Hematopoietic multipotent progenitor cell treated with erythropoietin and hydrocortisone succinate and interleukin-3 and kit ligand, for 17 days (in vitro differentiated cells): ENCODE measurements around the gene ZNF521.

ENCODE experiments used
- DNase-seq: peaks from one replicate; pipeline ENCODE4 v3.0.0-alpha.2; 2015; ENCODE audit warnings: low spot score

ZNF521 gene

GRCh38 chr18:25125680-25126079 lies 226.3 kb downstream of the ZNF521 start:
- DNase-seq, result no peak

DNA sequence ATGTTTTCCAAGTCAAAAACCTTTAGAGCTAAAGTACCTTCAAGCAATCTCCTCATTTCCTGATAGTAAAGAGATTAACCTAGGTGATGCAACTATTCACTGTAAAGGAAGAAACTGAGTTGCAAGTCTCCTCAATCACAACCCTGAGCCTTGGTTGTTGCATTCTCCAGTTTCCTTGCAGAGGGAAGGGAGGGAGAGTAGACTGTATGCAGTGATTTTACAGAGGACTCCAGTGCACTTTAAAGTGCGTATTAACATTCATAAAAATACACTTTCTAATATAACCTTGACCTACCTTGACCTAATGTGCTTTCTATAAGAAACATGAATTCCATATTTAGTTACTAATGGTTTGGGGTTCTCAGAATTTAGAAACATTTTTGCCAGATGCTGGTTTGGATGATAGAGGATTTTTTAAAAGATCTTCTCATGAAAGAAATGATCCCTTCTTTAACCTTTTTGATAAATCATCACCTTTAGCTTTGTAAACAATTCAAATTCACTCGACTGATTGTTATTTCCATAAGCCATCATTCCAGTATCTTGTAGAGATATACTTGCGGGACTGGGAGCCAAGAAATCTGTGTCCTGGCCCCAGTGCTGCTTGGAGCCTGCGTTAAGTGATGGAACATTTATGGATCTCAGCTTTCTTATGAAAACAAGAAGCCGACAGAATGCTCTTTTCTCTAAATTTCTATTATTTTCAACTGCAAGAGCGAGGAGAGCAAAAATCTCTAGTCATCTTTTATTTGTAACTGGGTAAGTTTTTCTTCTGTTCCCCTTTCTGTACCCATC lies 228.3 kb downstream of the ZNF521 start:
- DNase-seq, result no peak

GRCh38 chr18:25121442-25121841 lies 230.5 kb downstream of the ZNF521 start:
- DNase-seq, result no peak

GRCh38 chr18:25113566-25113965 lies 238.4 kb downstream of the ZNF521 start:
- DNase-seq, result no peak

DNA sequence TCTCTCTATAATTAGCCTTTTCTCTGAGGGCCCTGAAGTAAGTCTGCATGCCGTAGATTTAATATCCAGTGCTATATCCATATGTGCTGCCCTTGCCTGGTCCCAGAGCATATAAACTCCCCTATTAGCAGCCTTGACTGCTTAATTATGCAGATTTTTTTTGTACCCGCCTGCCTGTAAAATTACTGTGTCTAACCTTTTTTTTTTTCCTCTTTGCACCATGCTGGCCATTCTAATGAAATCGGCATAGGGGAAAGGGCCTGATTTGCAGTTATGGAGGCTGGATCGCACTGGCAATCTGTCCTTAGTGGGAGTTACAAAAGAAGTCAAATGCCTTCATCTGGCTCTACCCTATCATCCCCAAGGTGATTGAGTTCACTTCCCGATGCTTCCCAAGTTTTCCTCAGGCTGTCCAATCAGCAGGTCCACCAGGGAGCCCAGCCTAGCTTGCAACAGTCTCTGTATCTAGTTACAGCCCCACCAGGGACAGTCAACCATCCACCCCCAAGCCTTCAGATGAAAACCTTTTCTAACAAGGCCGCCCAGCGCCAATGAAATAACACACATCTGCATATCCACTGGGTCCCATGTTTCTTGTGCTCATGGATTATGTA lies 239.0 kb downstream of the ZNF521 start:
- no peak for DNase-seq

DNA sequence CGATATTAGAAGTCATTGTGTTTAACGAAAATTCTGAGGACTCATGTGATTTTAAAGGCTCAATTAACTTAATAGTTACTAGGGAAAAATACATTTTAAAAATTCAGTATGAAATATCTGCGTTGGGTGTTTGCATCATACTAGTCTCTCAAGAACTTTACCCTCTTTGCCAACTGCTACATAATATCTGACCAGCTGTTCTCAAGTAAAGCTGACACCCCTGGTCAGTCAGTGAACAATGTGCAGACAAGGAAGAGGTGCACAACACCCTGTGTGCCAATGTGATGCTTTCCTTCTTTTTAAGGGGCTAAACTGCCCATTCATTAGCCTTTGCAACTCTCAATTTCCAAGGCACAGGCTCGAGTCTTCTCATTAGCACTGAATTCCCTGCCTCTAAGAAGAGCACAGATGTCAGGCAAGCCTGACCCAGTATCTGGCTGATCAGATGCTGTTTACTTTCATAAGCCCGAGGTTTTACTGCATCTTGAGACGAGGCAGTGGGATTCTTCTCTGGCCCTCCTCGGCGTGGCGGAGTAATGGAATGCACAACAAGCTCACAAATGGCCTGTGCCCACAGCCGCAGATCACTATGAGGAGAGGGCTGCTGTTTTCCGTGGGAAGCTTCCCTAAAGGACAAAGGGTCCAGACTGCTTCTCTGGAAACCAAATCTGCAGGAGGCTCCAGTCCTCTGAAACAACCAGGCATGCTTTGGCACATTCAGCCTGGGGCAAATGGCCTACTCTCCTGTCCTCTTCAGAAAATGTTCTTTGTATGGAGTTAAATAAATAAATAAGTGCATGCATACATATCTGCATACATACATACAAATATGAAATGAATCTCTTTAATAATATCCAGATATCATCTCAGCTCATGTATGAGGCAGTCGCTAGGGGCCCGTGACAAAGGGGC lies 240.3 kb downstream of the ZNF521 start:
- DNase-seq, result no peak

DNA sequence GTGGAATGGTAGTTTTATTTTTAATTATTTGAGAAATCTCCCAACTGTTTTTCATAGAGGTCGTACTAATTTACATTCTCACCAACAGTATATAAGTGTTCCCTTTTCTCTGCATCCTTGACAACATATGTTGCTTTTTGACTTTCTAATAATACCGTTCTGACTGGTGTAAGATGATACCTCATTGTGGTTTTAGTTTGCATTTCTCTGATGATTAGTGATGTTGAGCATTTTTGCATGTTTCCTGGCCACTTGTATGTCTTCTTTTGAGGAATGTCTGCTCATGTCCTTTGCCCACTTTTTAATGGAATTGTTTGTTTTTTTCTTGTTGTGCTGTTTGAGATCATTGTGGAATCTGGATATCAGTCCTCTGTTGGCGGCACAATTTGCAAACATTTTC lies 242.5 kb downstream of the ZNF521 start:
- DNase-seq, result no peak

DNA sequence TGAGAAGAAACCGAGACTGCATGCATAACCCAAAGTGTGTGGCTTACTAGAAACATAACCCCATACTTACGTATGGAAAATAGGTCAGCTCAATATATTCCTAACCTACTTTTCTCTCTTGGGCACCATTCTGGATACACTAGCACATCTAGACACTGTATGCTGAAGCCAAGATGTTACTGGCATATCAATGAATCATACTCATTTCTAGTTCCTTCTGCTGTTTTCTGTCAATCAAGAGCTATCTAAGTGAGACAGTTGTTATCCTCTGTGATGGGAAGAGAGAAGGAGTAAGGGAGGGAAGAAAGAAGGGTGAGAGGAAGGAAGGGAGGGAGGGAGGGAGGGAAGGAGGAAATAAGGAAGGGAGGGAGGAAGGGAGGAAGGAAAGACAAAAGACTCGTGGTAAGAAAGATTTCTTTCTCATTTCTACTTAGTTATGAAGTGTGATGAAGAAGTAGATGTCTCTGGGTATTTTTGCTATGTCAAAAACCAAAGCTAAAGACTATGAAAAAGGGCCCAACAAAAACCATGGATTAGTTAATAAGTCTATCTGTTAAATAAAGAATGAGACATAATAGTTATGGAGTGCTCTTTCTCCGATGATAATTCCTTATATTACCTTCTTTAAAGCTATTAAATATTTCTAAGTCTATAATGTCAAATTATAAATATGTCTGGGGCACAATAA lies 248.4 kb downstream of the ZNF521 start:
- no peak for DNase-seq

DNA sequence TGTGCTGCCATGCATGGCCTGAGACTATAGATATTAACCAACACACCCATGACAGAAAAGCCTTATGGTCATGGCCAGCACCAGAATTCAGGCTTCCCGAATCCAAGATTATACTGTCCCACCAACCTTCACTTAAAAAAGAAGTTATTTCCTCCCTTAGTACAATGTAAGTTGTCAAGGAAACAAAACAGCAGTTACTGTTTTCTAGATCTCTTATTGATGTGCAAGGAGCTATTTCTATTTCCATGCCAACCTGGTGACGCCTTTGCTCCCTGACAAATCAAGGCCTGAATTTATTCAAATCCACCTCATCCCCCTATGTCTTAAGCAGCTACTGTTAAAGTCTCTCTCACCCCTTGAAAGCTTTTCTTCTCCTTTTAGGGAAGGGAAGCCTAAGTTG lies 249.3 kb downstream of the ZNF521 start:
- DNase-seq, result no peak

DNA sequence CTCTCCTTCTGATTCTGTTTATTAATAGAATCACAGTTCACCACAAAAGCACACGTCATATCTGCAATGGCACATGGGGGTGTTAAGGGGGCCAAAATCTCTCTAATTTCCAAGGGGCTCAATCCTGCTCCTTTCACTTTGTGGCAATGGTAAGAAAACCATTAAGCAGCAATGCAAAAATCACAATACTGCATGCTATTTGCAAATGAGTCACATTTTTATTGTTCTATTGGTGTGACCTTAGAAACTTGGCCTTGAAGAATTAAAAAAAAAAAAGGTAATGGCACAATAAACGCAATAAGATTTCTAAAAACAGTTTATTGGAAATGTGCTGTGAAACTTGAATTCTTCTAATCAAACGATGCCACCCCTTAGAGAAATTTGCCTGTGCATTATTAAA lies 251.5 kb downstream of the ZNF521 start:
- no peak for DNase-seq

DNA sequence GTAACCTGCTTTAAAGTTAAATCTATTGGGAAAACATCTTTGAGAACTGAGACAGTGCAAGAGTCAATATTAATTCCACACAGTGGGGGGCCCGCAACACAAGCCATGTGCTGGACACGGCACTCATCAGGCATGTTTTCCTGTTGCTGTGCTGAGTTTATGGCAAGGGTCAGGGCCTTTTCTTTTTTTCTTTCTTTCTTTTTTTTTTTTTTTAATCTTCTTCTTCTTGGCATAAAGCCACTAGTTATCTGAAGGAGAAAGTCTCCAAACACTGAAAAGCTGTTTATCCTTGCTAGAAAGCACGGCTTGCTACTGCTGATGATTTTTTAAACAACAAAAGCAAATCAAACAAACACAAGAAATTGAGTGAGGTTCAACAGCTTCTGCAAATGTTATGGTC lies 252.1 kb downstream of the ZNF521 start:
- no peak for DNase-seq

DNA sequence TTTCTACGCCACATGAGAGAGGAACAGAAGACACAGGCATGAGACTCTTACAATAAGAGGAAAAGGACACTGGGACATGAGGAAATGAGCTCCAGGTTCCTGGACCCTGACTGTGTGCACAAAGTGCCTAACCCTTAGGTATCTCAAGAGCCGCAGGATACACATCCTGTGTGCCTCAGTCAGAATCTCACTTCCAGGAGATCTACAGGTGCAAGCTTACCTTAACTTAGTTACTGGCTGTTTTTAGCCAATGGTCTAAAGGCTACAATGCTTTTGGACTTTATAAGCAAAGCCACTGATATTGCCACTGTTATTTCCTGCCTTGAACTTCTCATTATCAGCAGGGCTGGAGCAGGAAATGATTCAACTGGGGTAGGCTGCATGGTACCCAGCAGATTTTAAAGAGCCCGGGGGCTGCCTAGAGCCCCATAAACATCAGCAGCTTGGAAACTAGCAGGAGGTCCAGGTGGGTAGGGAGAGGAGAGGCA lies 254.4 kb downstream of the ZNF521 start:
- no peak for DNase-seq

- DNase-seq, result no peak
Measured at GRCh38 chr18:25097057-25097456, 254.9 kb downstream of the ZNF521 start.

DNA sequence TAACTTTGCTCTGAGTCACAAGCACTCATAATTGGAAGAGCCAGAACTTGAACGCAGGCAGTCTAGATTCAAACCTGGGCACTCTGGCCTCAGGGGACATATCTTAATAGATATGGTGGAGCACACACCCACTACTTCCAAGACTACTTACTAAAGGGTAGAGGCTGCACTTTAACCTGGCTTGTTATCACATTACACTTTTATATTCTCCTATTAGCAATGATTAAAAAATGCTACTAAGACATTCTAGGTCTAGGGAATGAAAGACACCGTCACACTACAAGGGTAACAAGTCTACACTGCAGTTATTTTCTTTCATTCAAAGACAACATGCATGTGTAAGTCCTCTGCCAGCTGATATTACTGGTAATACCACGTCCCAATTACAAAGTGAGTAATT lies 258.8 kb downstream of the ZNF521 start:
- no peak for DNase-seq

DNA sequence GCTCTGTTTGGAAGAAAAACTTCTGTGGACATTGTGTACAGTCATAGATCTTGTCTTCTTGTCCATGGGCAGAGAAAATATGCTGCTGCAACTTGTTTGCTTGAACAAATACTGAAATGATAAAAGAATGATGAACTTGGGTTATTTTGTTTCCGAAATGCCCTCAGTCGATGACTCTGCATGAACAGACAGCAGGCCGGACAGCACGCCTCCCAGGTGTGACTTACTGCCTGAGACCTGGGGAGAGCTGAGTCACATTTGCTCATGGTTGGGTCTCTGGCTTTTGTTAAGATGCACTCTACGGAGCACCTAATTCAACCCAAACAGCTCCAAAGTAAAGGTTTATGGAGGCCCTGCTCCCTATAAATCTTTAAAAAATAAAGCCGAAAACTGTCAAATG lies 262.5 kb downstream of the ZNF521 start:
- no peak for DNase-seq

DNA sequence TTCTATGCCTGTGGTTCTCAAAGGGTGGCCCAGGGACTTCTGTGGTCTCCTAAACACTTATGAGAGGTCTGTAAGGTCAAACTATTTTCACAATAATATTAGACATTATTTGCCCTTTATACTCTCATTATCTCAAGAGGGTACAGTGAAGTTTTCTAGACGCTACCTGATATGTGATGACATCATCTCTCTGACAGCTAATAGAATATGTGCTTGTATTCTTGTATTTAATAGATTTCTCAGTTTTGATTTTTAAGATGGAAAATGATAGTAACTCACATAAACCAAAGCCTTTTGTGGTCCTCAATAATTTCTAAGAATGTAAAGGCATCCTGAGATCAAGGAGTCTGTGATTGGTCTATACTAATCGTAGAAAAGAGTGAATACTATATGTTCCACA lies 265.1 kb downstream of the ZNF521 start:
- DNase-seq, result no peak

DNA sequence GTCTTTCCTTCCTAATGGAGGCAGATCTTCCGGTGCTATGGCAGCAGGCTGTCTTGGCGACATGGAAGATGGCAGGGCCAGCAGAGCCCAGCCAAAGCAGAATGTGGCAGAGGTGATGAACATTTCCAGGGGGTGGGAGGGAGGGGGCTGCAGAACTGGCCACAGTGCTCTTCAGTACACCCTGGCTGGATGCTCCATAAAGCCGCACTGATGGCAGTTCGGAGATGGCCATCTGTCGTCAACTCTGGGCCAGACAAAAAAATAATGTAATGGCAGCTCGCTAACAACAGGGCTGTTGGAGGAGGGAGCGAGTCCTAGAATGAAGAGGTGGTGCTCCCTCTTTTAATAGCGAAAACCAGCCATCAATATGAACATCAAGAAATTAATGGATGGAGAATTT lies 271.0 kb downstream of the ZNF521 start:
- DNase-seq, result no peak

GRCh38 chr18:25080211-25080610 lies 271.8 kb downstream of the ZNF521 start:
- no peak for DNase-seq

GRCh38 chr18:25077944-25078723 lies 273.8 kb downstream of the ZNF521 start:
- no peak for DNase-seq

DNA sequence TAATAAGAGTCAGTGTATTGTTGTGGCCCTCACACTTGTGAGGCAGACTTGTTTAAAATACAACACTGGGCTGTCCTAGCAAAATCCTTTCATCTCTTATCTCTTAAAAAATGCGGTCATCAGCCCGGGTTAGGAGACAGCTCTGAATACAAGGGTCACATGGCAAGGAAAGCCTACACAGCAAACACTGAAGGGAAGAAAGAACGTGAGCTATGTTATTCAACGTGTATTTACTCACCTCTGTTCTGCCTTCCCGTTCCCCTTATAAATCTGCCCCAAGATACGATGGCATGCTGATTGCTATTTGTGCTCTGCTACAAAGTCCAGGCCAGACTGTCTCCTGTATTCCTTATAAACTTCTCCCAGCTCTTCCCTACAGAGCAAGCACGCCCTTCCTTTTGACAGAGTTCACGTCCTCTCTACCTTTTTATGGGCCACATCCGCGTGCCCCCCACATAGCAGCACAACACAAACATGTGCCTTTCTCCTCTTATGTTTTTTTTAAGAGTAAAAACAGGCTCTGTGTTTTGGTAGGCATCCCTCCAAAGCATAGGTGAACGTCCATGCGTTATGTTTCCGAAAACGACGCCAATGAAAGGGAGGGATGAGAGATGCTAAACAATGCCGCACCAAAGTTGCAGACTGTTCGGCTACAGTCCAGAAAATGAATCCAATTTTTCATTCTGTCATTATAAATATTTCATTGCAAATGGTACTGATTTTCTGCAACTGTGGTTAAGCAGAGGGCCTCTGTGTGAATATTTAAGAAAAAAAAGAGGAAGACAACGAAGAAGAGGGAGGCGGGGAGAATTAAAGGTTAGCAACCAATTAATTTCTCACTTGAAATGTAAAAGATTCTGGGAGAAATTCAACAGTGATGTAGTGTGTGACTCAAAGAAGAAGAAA lies 274.7 kb downstream of the ZNF521 start:
- DNase-seq, result no peak
